K562 (cell line): Measurements from ENCODE around the gene ANKRD49. TPM values are rescaled to one million over a fixed set of nuclear protein-coding genes. Genes with fewer than 3 reads are reported as not detected.
A peak's percentile ranks its signal among the peaks of the same experiment; 100 is the strongest.

Experiments
- ATAC-seq: fragments of 200-7000 bp; cut with Tn5 transposase; 3 replicates; pipeline ENCODE4 v1.9.1; 2020; ENCODE audit warnings: moderate library complexity
- BruUV-seq: library from RNA; stranded (reverse); fragments of 400-500 nt; replicated peaks from 2 replicates; lab custom pipeline; 2021; lab: Mats Ljungman, UMichigan
- CTCF ChIA-PET: fragments of 300-600 bp; formaldehyde crosslinking; extraction: SDS; loops from one replicate; lab custom pipeline; 2021; ENCODE audit warnings: low intra/inter-chr PET ratio; lab: Yijun Ruan, JAX
- POLR2A ChIA-PET: fragments of 300-600, 350-650 bp; sonication (Branson Sonifier 250); formaldehyde crosslinking; extraction: SDS; loops from one replicate; lab custom pipeline; 2021; ENCODE audit warnings: antibody characterized with exemption, inconsistent platforms; lab: Yijun Ruan, JAX
- DNase-seq, 4 experiments: peaks; one replicate each; pipeline versions ENCODE4 v3.0.0 to v3.0.0-alpha.2; 2011 to 2018; ENCODE audit warnings: low spot score in 3 of 4, mixed read lengths in 3 of 4; ENCODE audit errors: extremely low read depth in 1 of 4
- FAIRE-seq: peaks from 2 replicates; lab custom pipeline; 2011; peaks lifted over from hg19 to GRCh38; lab: Jason Lieb, UNC
- H2AFZ ChIP-seq: 2 replicates; pipeline ENCODE4 v1.6.0; 2011; ENCODE audit warnings: low read depth, low read length, control low read depth, inconsistent platforms
- H3K27ac ChIP-seq: fragments of 200-600 bp; 3 replicates; pipeline ENCODE4 v1.8.0; 2011; ENCODE audit warnings: low read depth, mild to moderate bottlenecking, control low read depth, inconsistent platforms, low read length, moderate library complexity, mixed read lengths; ENCODE audit errors: extremely low read depth
- H3K27me3 ChIP-seq, 2 experiments: fragments of 300-600 bp in 1 of 2; 2 replicates in 1 of 2; 3 replicates in 1 of 2; pipeline versions ENCODE4 v1.6.0 to v1.8.0; 2011; ENCODE audit warnings: inconsistent platforms in 2 of 2, low read length in 2 of 2, mild to moderate bottlenecking in 1 of 2, mixed read lengths in 1 of 2, moderate library complexity in 1 of 2; ENCODE audit not compliant: control insufficient read depth in 2 of 2, insufficient read depth in 2 of 2
- H3K36me3 ChIP-seq: fragments of 300-600 bp; 3 replicates; pipeline ENCODE4 v1.8.0; 2011; ENCODE audit warnings: mild to moderate bottlenecking, low read length, inconsistent platforms; ENCODE audit not compliant: control insufficient read depth, insufficient read depth
- H3K4me1 ChIP-seq, 2 experiments: fragments of 200-600 bp in 1 of 2; replicated peaks in 1 of 2; 2 replicates in 1 of 2; 3 replicates in 1 of 2; pipeline versions ENCODE4 v1.5.1 to v1.8.0; 2011; ENCODE audit warnings: inconsistent platforms in 2 of 2, low read length in 2 of 2, mild to moderate bottlenecking in 1 of 2, mixed read lengths in 1 of 2, moderate library complexity in 1 of 2; ENCODE audit not compliant: control insufficient read depth in 2 of 2, insufficient read depth in 2 of 2
- H3K4me2 ChIP-seq: 2 replicates; pipeline ENCODE4 v1.6.1; 2011; ENCODE audit warnings: low read length, control low read depth, inconsistent platforms, mixed read lengths; ENCODE audit not compliant: insufficient read depth
- H3K4me3 ChIP-seq: fragments of 200-600 bp; sonication (generic), shearing (Covaris generic); 2 replicates; pipeline ENCODE4 v1.5.1; 2016; ENCODE audit warnings: control low read depth, inconsistent platforms
- H3K79me2 ChIP-seq: fragments of 200-600 bp; 3 replicates; pipeline ENCODE4 v1.8.0; 2011; ENCODE audit warnings: low read length, inconsistent platforms; ENCODE audit not compliant: control insufficient read depth, insufficient read depth
- H3K9ac ChIP-seq, 2 experiments: 2 replicates each; pipeline versions ENCODE4 v1.6.0 to v1.6.1; 2011; ENCODE audit warnings: low read depth in 2 of 2, low read length in 2 of 2, control low read depth in 1 of 2, inconsistent platforms in 1 of 2, mild to moderate bottlenecking in 1 of 2, mixed read lengths in 1 of 2; ENCODE audit not compliant: insufficient read depth in 1 of 2
- H3K9me1 ChIP-seq: one replicate; pipeline ENCODE4 v1.6.0; 2011; ENCODE audit warnings: inconsistent platforms, mild to moderate bottlenecking, low read length, moderate library complexity; ENCODE audit not compliant: control insufficient read depth, insufficient read depth
- H3K9me3 ChIP-seq: replicated peaks from 2 replicates; pipeline ENCODE4 v1.5.1; 2011; ENCODE audit warnings: low read depth, low read length, inconsistent platforms; ENCODE audit not compliant: control insufficient read depth, insufficient read depth
- H4K20me1 ChIP-seq: replicated peaks from 2 replicates; pipeline ENCODE4 v1.6.1; 2011; ENCODE audit warnings: low read length, inconsistent platforms, mixed read lengths; ENCODE audit not compliant: control insufficient read depth, insufficient read depth
- ATF1 ChIP-seq, 2 experiments: fragments of 450-650 bp in 1 of 2; IDR thresholded peaks; 2 replicates each; pipeline ENCODE4 v1.6.1; 2016; ENCODE audit warnings: missing compliant biosample characterization in 1 of 2, missing genetic modification characterization in 1 of 2
- COPS2 ChIP-seq: fragments of 450-650 bp; conservative IDR thresholded peaks from 2 replicates; pipeline ENCODE4 v1.6.1; 2016; ENCODE audit warnings: mild to moderate bottlenecking, moderate library complexity
- CREM ChIP-seq: IDR thresholded peaks from 2 replicates; pipeline ENCODE4 v1.6.1; 2014; ENCODE audit warnings: antibody characterized with exemption, low read depth
- ETV6 ChIP-seq, 3 experiments: fragments of 150-350 bp in 1 of 3; sonication (generic) in 1 of 3; formaldehyde crosslinking in 1 of 3; IDR thresholded peaks; 2 replicates each; pipeline versions ENCODE4 v1.6.1 to v1.8.0; 2014 to 2022; ENCODE audit warnings: borderline replicate concordance in 2 of 3, low read depth in 2 of 3, antibody characterized with exemption in 1 of 3, low read length in 1 of 3, mild to moderate bottlenecking in 1 of 3, missing genetic modification reagents in 1 of 3
- FOXA3 ChIP-seq, 2 experiments: fragments of 450-650 bp in 1 of 2; sonication (generic) in 1 of 2; formaldehyde crosslinking; IDR thresholded peaks in 1 of 2; conservative IDR thresholded peaks in 1 of 2; 2 replicates each; pipeline versions ENCODE4 v1.4.0 to v1.8.0; 2020 to 2022; ENCODE audit warnings: mild to moderate bottlenecking in 2 of 2, missing genetic modification reagents in 1 of 2
- FOXJ2 ChIP-seq: fragments of 200-800 bp; sonication (Bioruptor generic); IDR thresholded peaks from 2 replicates; pipeline ENCODE4 v1.6.1; 2016; ENCODE audit warnings: missing genetic modification characterization, missing compliant biosample characterization
- GTF2B ChIP-seq: IDR thresholded peaks from 2 replicates; pipeline ENCODE4 v1.6.1; 2011; ENCODE audit not compliant: insufficient read length; ENCODE audit errors: extremely low read depth
- HNRNPLL ChIP-seq: fragments of 200-400 bp; formaldehyde crosslinking; IDR thresholded peaks from 2 replicates; pipeline ENCODE4 v1.6.1; 2017; ENCODE audit warnings: low read length, low read depth, mild to moderate bottlenecking; ENCODE audit not compliant: poor library complexity, severe bottlenecking
- RAD21 ChIP-seq, 2 experiments: fragments of 250-450 bp in 1 of 2; fragments of 450-650 bp in 1 of 2; sonication (Bioruptor Pico) in 1 of 2; formaldehyde crosslinking in 1 of 2; IDR thresholded peaks in 1 of 2; conservative IDR thresholded peaks in 1 of 2; 2 replicates each; pipeline versions ENCODE4 v1.4.0 to v1.8.0; 2020 to 2022; ENCODE audit warnings: mild to moderate bottlenecking in 2 of 2, moderate library complexity in 1 of 2
- WGBS: fragments of 100-300 bp; shearing (Covaris generic); methylation state at CpG from one replicate; pipeline ENCODE4 v1.1.6; 2016; ENCODE audit warnings: low coverage, mixed read lengths; ENCODE audit not compliant: insufficient coverage; ENCODE audit errors: missing lambda C conversion rate; 5-methylcytosine and 5-hydroxymethylcytosine counted together
- in situ Hi-C: fragments of 300-500 bp; cut with MboI; formaldehyde crosslinking; loops from 4 replicates; pipeline ENCODE4 v1.15.0; 2018; ENCODE audit warnings: inconsistent platforms, mixed read lengths
- intact Hi-C: fragments of 100-400 bp; cut with micrococcal nuclease; formaldehyde crosslinking; loops from 2 replicates; pipeline ENCODE4 v1.14.2; 2022
- polyA plus RNA-seq, 8 experiments: library from polyadenylated mRNA; depleted of rRNA in 4 of 8; stranded (reverse) in 5 of 8; unstranded in 3 of 8; fragments of >200 nt; fragmentation: Nextera tagmentation in 2 of 8; fragmentation: Illumina TruSeq in 1 of 8; extraction: Ambion mirVana in 2 of 8; extraction: Trizol in 1 of 8; gene quantifications; 2 replicates each; pipeline versions ENCODE4 v1.2.1 to v1.2.3, GENCODE V29; 2011 to 2014; ENCODE audit warnings: inconsistent platforms in 1 of 8, missing spikeins in 1 of 8
- total RNA-seq, 7 experiments: library from RNA; depleted of rRNA in 6 of 7; stranded (reverse); fragments of >200 nt in 6 of 7; fragmentation: Illumina TruSeq in 2 of 7; extraction: Trizol in 2 of 7; gene quantifications; 2 replicates each; pipeline versions ENCODE4 v1.2.1 to v1.2.3, GENCODE V29; 2011 to 2021; ENCODE audit warnings: low replicate concordance in 1 of 7
- TF ChIP-seq, protein P1 (sequence below), 3 experiments: IDR thresholded peaks in 2 of 3; conservative IDR thresholded peaks in 1 of 3; 2 replicates each; pipeline ENCODE4 v1.5.1; 2011 to 2012; ENCODE audit warnings: low read length in 3 of 3, mild to moderate bottlenecking in 3 of 3, control low read depth in 2 of 3, improper control_type of control experiment in 1 of 3, inconsistent platforms in 1 of 3, low read depth in 1 of 3, mixed read lengths in 1 of 3, moderate library complexity in 1 of 3; ENCODE audit not compliant: insufficient read depth in 2 of 3

The ANKRD49 gene
- total and polyA plus RNA-seq, 9 of the 15 experiments (the other 6 are each of a cell fraction or from before 2014, with no cell fraction given) = 13.4 to 43.5 (median 30.6) TPM

GRCh38 chr11:94519478-94520084, 25.8 kb downstream of the ANKRD49 start (continued):
- TF ChIP-seq, protein P1, sequence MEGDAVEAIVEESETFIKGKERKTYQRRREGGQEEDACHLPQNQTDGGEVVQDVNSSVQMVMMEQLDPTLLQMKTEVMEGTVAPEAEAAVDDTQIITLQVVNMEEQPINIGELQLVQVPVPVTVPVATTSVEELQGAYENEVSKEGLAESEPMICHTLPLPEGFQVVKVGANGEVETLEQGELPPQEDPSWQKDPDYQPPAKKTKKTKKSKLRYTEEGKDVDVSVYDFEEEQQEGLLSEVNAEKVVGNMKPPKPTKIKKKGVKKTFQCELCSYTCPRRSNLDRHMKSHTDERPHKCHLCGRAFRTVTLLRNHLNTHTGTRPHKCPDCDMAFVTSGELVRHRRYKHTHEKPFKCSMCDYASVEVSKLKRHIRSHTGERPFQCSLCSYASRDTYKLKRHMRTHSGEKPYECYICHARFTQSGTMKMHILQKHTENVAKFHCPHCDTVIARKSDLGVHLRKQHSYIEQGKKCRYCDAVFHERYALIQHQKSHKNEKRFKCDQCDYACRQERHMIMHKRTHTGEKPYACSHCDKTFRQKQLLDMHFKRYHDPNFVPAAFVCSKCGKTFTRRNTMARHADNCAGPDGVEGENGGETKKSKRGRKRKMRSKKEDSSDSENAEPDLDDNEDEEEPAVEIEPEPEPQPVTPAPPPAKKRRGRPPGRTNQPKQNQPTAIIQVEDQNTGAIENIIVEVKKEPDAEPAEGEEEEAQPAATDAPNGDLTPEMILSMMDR (IDR thresholded peaks at IDR 0.05 in 2 of 3, conservative IDR thresholded peaks at IDR 0.05 in 1 of 3; ENCODE audit: insufficient read depth in 2 of 3, low read depth in 1 of 3, low read length in 3 of 3) = peak; percentile 41 to 70 (median 46); a peak in 5 of 6 replicates
- TF ChIP-seq HNRNPLL (no peak), RAD21 (CRISPR knock-in tag; conservative IDR thresholded peaks at IDR 0.05 in 1 of 2, IDR thresholded peaks at IDR 0.05 in 1 of 2) (peak; percentile 74 to 82), FOXA3 (CRISPR knock-in tag; conservative IDR thresholded peaks at IDR 0.05 in 1 of 2, IDR thresholded peaks at IDR 0.05 in 1 of 2) (no peak)

DNA sequence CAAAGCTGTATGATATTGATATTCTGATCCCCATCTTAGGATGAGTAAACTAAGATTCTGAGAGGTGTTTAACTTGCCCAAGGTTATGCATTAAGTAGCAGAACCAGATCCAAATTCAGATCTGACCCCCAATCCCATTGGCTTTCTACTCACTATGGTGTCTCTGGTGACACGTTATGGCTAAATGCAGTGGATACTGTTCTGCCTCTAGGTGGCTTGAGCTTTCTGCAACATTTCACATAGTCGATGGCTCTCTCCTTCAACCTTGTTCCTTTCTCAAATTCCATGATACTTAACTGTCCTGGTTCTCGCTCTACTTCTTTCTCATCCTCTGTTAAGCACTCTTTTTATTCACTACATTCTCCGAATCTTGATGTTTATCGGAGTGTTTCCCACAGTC, 27.9 kb downstream of the ANKRD49 start:
- Histone ChIP-seq H3K79me2 (no peaks in the 10 kb centered on the region), H3K9me1 (no peaks in the 10 kb centered on the region), H3K27me3 (no peaks in the 10 kb centered on the region; a peak in 1 of 5 replicates), H2AFZ (peak overlapping the region; percentile 46; the same call in 1 of the 2 replicates), H3K9ac (no peak overlapping the region), H3K4me2 (no peak overlapping the region; the same call in 1 of the 2 replicates), H3K27ac (no peak overlapping the region), H3K4me3 (no peak overlapping the region), H3K9me3 (no peaks in the 10 kb centered on the region), H3K36me3 (no peaks in the 10 kb centered on the region), H4K20me1 (no peaks in the 10 kb centered on the region), H3K4me1 (no peaks in the 10 kb centered on the region)
- intact Hi-C loops (loop anchor here (10.0 kb wide), 2 partner anchors 243 to 373 kb away; partner anchors contain the start of gene AMOTL1), in situ Hi-C loops (loop anchor here (5.0 kb wide), 1 partner anchor 81 kb away; no protein-coding TSS in a partner anchor)
- FAIRE-seq = peak; percentile 78
- WGBS = 6% methylated on average over 5 of the region's 5 CpGs
- peak; percentile 96 for ATAC-seq
- ChIA-PET POLR2A (interaction anchor here (0.5 to 0.8 kb wide), 2 partner anchors 78 to 351 kb away, joined by 3 read pairs; no protein-coding TSS in a partner anchor), CTCF (interaction anchor here (0.6 kb wide), 1 partner anchor 78 kb away, joined by 3 read pairs; no protein-coding TSS in a partner anchor)
- no TSS peak for BruUV-seq
- DNase-seq = peak in 3 of 4 experiments; percentile 13 to 45 (median 20)
- TF ChIP-seq CREM = peak; percentile 32; the same call in 1 of the 2 replicates
- no peak for TF ChIP-seq GTF2B
- no peak for TF ChIP-seq COPS2
- no peak for TF ChIP-seq ATF1 (CRISPR knock-in tag; IDR thresholded peaks at IDR 0.05)
- TF ChIP-seq ATF1 (tag; IDR thresholded peaks at IDR 0.05) = 0 out of 2 replicates have a peak, but pooled peaks have one; percentile 18
- TF ChIP-seq, protein P1 (IDR thresholded peaks at IDR 0.05 in 2 of 3, conservative IDR thresholded peaks at IDR 0.05 in 1 of 3; ENCODE audit: insufficient read depth in 2 of 3, low read depth in 1 of 3, low read length in 3 of 3) = peak; percentile 59 to 66 (median 64); a peak in 4 of 6 replicates
- TF ChIP-seq FOXJ2 (tag) = no peak
- no peak for TF ChIP-seq ETV6 (IDR thresholded peaks at IDR 0.05; ENCODE audit: borderline replicate concordance in 1 of 2, low read depth in 2 of 2, low read length in 1 of 2)
- no peak for TF ChIP-seq ETV6 (CRISPR knock-in tag; IDR thresholded peaks at IDR 0.05; ENCODE audit: borderline replicate concordance)
